Thyroid gland (tissue), 4 donors: Measurements from ENCODE around the gene CHAC1.

ENCODE experiments used
- POLR2A ChIP-seq, 2 donors: fragments of 450-650 bp; IDR thresholded peaks; one replicate each; pipeline ENCODE4 v1.6.1; 2017; ENCODE audit warnings: antibody characterized with exemption in 2 of 2, mild to moderate bottlenecking in 2 of 2, moderate library complexity in 1 of 2
- TF ChIP-seq, protein P1 (sequence below), 6 experiments: fragments of 200-600 bp in 3 of 6; fragments of 450-650 bp in 3 of 6; sonication (generic) in 3 of 6; IDR thresholded peaks; one replicate each; pipeline ENCODE4 v1.5.1; 2016 to 2019; ENCODE audit warnings: antibody characterized with exemption in 6 of 6, mild to moderate bottlenecking in 2 of 6, inconsistent platforms in 1 of 6, moderate library complexity in 1 of 6

DNA sequence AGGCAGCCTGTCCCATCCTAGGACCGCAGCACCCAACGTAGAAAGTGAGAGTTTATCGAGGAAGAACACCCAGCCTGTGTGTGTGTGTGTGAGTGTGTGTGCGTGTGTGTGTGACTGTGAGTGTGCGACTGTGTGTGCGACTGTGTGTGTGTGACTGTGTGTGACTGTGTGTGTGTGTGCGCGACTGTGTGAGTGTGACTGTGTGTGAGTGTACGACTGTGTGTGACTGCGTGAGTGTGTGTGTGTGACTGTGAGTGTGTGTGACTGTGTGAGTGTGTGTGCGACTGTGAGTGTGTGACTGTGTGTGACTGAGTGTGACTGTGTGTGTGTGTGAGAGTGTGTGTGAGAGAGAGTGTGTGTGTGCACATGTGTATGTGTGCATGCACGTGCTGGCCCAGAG, 39.3 kb upstream of the CHAC1 start:
- TF ChIP-seq, protein P1, sequence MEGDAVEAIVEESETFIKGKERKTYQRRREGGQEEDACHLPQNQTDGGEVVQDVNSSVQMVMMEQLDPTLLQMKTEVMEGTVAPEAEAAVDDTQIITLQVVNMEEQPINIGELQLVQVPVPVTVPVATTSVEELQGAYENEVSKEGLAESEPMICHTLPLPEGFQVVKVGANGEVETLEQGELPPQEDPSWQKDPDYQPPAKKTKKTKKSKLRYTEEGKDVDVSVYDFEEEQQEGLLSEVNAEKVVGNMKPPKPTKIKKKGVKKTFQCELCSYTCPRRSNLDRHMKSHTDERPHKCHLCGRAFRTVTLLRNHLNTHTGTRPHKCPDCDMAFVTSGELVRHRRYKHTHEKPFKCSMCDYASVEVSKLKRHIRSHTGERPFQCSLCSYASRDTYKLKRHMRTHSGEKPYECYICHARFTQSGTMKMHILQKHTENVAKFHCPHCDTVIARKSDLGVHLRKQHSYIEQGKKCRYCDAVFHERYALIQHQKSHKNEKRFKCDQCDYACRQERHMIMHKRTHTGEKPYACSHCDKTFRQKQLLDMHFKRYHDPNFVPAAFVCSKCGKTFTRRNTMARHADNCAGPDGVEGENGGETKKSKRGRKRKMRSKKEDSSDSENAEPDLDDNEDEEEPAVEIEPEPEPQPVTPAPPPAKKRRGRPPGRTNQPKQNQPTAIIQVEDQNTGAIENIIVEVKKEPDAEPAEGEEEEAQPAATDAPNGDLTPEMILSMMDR (IDR thresholded peaks at IDR 0.05), result no peak
- TF ChIP-seq POLR2A (IDR thresholded peaks at IDR 0.05), result no peak
